Omental fat pad (tissue), 4 donors: ENCODE results near the gene PAX2. TPM values are rescaled to one million over a fixed set of nuclear protein-coding genes. Genes with fewer than 3 reads are reported as not detected.

Experiments used
- ATAC-seq: fragments of 150-250 bp; one replicate; pipeline ENCODE4 v1.9.1; 2016; ENCODE audit warnings: mild to moderate bottlenecking, moderate library complexity; ENCODE audit not compliant: low FRiP score
- DNase-seq: peaks from one replicate; pipeline ENCODE4 v3.0.0-alpha.2; 2019; ENCODE audit warnings: low spot score
- total RNA-seq, 4 donors: library from RNA; depleted of rRNA; stranded (reverse); fragments of >200 nt; gene quantifications; one replicate each; pipeline ENCODE4 v1.1.0, GENCODE V29; 2016
- TF ChIP-seq, protein P1 (sequence below), 3 donors: fragments of 450-650 bp; IDR thresholded peaks; one replicate each; pipeline ENCODE4 v1.5.1; 2016 to 2017; ENCODE audit warnings: antibody characterized with exemption in 3 of 3, mild to moderate bottlenecking in 3 of 3, moderate library complexity in 2 of 3

The PAX2 gene
- total RNA-seq, 4 donors from 2014 or later = not detected

DNA sequence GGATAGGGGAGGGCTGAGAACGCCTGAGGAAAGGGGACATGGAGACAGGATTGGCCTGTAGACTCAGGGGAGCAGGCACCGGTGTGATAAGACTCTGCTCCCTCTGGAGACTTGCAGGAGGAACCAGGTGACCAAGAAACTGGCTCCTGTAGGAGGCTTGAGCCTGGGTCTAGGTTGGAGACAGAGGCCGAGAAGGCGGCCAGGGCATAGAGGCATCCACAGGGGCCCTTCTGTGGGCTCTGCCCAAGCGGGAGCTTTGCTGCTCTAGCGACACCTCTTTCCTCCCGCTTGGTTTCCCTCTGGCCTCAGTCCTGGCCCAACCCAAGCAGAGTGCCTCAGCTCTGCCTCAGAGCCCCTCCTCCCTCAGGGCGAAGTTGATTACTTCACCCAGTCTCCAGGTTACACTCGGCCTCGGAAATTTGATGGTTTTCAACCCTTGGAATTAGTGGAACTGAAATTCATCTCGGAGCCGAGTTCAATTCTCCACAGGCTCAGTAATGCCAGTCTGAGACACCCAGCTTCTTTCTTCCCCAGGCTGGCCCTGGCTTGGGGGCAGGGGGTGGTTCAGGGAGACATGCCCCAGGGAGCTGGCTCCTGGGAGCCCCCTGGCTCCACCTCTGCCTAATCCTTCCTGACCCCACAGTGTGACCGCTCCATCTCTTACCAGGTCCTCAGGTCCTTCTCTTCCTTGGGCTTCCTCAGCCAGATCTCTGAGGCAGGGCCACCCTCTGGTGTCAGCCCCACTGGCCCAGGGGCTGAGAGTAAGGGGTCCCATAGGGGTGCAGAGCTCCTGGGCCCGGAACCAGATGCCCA, 60.4 kb downstream of the PAX2 start:
- ATAC-seq (no peak), DNase-seq (peak; percentile 14)
- TF ChIP-seq, protein P1, sequence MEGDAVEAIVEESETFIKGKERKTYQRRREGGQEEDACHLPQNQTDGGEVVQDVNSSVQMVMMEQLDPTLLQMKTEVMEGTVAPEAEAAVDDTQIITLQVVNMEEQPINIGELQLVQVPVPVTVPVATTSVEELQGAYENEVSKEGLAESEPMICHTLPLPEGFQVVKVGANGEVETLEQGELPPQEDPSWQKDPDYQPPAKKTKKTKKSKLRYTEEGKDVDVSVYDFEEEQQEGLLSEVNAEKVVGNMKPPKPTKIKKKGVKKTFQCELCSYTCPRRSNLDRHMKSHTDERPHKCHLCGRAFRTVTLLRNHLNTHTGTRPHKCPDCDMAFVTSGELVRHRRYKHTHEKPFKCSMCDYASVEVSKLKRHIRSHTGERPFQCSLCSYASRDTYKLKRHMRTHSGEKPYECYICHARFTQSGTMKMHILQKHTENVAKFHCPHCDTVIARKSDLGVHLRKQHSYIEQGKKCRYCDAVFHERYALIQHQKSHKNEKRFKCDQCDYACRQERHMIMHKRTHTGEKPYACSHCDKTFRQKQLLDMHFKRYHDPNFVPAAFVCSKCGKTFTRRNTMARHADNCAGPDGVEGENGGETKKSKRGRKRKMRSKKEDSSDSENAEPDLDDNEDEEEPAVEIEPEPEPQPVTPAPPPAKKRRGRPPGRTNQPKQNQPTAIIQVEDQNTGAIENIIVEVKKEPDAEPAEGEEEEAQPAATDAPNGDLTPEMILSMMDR (IDR thresholded peaks at IDR 0.05) = no peak

DNA sequence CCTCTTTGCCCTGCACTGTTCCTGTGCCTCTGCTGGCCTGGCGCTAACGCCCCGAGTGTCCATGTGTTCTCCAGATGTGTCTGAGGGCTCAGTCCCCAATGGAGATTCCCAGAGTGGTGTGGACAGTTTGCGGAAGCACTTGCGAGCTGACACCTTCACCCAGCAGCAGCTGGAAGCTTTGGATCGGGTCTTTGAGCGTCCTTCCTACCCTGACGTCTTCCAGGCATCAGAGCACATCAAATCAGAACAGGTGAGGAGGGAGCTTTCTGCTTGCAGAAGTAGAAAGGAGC, 60.9 kb downstream of the PAX2 start:
- ATAC-seq (no peak), DNase-seq (peak; percentile 6)
- TF ChIP-seq, protein P1 (IDR thresholded peaks at IDR 0.05) = no peak

DNA sequence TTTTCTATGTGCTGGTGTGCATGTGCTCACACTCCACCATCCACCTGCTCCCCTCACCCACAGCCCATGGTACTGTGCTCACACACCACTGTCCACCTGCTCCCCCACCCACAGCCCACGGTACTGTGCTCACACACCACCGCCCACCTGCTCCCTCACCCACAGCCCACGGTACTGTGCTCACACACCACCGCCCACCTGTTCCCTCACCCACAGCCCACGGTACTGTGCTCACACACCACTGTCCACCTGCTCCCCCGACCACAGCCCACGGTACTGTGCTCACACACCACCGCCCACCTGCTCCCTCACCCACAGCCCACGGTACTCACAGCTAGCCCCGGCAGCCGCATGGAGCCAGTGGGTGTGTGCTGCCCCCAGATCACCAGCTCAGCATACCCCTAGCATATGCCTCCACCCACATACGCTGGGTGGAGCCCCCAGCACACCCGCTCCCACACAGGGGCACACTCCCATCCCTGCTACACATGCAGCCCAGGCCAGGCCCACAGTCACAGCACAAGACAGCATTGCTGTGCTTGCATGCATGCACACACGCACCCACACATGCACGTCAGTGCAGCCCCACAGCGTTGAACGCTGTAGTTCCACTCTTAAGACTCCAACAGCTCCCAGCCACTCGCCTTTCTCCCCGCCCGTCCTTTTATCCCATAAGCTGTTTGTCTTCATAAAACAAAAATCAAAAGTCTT, 62.0 kb downstream of the PAX2 start:
- DNase-seq (no peak), ATAC-seq (no peak)
- TF ChIP-seq, protein P1 (IDR thresholded peaks at IDR 0.05) = no peak

DNA sequence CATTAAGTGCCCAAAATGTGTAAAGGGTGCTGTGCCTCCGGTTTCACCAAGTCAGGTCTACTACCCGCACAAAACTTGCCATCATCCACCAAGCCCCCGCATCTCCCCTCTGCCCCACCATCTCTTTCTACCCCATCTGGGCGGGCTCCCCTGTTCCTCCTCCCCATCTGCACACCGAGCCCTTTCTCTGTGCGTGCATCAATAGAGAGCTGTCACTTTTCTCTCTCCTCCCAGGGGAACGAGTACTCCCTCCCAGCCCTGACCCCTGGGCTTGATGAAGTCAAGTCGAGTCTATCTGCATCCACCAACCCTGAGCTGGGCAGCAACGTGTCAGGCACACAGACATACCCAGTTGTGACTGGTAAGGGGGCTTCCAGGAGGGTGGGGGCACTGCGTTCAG, 63.5 kb downstream of the PAX2 start:
- ATAC-seq = no peak
- DNase-seq = no peak
- TF ChIP-seq, protein P1 (IDR thresholded peaks at IDR 0.05) = no peak

DNA sequence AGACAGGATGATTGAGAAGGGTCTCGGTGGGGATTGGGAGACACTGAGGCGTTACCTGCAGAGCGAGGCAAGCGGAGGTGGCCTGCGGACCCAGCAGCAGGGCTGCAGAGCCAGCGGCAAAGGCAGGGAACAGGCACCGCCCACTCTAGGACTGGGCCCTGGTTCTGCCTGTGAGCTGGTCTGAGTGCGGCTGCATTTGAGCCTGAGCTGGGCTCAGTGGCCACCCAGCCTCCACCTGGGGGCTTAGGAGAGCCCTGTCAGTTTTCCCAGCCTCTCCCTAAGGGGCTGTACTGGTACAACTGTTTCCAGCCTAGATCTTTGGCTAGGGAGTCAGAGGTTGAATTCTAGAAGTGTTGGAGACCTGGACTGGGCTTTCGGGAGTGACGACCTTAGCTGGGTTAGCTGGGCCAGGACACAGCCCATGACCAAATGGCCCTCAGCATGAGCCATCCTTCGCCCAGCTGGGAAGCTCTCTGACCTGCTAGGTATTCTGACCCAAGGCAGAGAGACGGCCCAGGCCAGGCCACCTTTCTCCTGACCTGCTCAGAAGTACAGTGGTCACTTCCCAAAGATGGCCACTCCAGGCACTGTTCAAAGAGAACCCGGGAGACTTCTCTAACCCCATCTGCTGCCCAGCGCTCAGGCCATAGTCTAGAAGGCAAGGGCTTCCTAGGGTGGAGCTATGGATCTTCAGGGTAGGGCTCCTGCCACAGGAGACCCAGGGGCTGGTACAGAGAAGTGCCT, 64.9 kb downstream of the PAX2 start:
- ATAC-seq = no peak
- TF ChIP-seq, protein P1 (IDR thresholded peaks at IDR 0.05) = no peak
- DNase-seq = no peak

DNA sequence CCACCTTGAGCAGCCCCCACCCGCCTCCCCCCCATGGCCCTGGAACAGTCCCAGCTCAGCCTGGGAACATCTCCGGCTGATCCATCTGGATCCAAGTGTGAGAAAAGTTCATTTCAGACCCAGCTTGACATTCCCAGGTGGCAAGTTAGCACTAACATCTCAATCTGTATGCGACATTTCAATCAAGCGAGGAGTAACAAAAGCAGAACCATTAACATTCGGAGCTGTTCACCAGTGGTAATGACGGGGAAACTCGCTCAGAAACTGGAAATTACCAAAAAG, 65.4 kb downstream of the PAX2 start:
- DNase-seq (no peak), ATAC-seq (no peak)

More for the DNA sequence above, 65.4 kb downstream of the PAX2 start:
- TF ChIP-seq, protein P1 (IDR thresholded peaks at IDR 0.05) = no peak
